ENCODE measurements around the gene DISP1. TPM values are rescaled to one million over a fixed set of nuclear protein-coding genes. Genes with fewer than 3 reads are reported as not detected.
"Not testable (repeated sequence)": the region's sequence is repeated elsewhere in the genome, so short reads cannot be mapped to it uniquely, and the experiment has no call there.

The DISP1 gene
- total RNA-seq, 1 experiment from 2014 or later, result 6.9 TPM

DNA sequence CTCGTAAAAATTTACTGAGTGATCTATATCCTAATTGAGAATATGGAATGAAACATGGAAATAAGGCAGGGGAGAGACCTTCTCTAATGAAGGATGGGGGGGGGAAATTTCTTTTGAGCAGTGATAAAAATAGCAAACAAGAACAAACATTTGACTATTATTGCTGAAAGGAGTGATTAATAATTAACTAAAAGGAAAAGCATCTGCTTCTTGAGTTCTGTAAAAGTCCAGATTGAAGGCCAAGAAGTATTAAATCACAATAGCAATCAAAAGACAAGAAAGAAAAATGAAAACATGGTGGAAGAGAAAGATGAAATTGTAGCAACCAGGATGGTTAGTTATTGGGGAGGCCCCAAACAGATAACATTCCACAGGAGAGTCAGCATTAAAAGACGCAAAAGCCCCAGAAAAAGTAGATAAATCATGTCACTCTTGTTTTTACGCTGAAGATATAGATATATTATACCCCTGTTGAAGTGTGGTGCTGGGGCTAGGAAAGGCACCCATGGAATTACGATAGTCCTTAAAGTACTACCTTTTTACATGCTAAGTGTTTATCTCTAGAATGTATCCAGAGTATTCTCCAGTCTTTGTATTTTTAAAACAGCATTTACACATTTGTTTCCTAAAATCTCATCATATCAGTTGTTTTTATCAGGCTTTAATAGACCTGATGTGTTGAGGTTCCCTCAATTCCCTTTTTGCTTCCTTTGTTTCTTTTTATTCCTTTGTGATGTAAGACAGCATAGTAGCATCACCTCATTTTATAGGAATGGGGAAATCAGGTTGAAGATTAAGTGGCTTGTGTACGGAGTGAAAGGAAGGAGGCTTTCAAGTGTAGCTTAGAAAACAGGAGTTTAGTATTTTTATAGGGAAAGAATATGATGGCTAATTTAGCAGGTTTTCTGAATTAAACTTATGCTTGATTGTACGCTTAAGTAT lies 28.9 kb downstream of the DISP1 start:
- H3F3A ChIP-seq (ENCODE audit: insufficient read depth, low read depth), result no peaks in the 10 kb centered on the region
- no peaks in the 10 kb centered on the region for H3K36me3 ChIP-seq (ENCODE audit: low read depth)
- intact Hi-C loops (cut with micrococcal nuclease; ENCODE audit: unreplicated experiment), result no loop called here
- H3K9me2 ChIP-seq (ENCODE audit: insufficient read depth), result no peaks in the 10 kb centered on the region
- no peak overlapping the region for H2AFZ ChIP-seq
- no peaks in the 10 kb centered on the region for H3K27me3 ChIP-seq (ENCODE audit: insufficient read depth, low read depth)
- H3K27ac ChIP-seq, result no peak overlapping the region
- CTCF ChIA-PET, result no interaction called here
- POLR2A ChIA-PET (ENCODE audit: unreplicated experiment), result no interaction called here
- H3K4me2 ChIP-seq, result no peak overlapping the region
- no peaks in the 10 kb centered on the region for H3K9me3 ChIP-seq (ENCODE audit: insufficient read depth, low read depth)
- H3K4me1 ChIP-seq (replicated peaks; ENCODE audit: insufficient read depth), result no peaks in the 10 kb centered on the region
- H3K79me2 ChIP-seq (ENCODE audit: low read depth), result no peaks in the 10 kb centered on the region
- no TSS peak for BruUV-seq (replicated peaks)
- no peak for DNase-seq
- H4K20me1 ChIP-seq (ENCODE audit: insufficient read depth), result no peaks in the 10 kb centered on the region
- TF ChIP-seq, protein P1, sequence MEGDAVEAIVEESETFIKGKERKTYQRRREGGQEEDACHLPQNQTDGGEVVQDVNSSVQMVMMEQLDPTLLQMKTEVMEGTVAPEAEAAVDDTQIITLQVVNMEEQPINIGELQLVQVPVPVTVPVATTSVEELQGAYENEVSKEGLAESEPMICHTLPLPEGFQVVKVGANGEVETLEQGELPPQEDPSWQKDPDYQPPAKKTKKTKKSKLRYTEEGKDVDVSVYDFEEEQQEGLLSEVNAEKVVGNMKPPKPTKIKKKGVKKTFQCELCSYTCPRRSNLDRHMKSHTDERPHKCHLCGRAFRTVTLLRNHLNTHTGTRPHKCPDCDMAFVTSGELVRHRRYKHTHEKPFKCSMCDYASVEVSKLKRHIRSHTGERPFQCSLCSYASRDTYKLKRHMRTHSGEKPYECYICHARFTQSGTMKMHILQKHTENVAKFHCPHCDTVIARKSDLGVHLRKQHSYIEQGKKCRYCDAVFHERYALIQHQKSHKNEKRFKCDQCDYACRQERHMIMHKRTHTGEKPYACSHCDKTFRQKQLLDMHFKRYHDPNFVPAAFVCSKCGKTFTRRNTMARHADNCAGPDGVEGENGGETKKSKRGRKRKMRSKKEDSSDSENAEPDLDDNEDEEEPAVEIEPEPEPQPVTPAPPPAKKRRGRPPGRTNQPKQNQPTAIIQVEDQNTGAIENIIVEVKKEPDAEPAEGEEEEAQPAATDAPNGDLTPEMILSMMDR (conservative IDR thresholded peaks at IDR 0.05), result no peak
- no peak for TF ChIP-seq EZH2 (IDR thresholded peaks at IDR 0.05; ENCODE audit: low read depth)
- no peak overlapping the region for H3K4me3 ChIP-seq

DNA sequence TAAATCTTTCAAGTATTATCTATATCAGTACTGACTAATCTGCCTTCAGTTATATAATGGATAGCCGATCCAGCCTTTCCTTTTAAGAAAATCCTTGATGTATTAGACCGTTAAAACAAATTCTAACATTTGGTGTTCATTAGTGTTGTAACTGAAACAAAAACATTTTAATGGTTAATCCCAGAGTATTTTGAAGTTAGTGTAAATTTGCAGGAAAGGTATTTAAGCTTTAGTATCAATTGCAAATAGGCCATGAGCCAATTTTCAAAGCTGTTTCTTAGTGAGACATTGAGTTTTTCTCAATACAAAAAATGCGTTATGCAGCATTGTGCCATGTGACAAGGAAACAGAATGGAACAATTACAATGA lies 29.6 kb downstream of the DISP1 start:
- H3K9me3 ChIP-seq (ENCODE audit: insufficient read depth, low read depth), result no peaks in the 10 kb centered on the region
- no peak for DNase-seq
- no peaks in the 10 kb centered on the region for H3K36me3 ChIP-seq (ENCODE audit: low read depth)
- H3K27me3 ChIP-seq (ENCODE audit: insufficient read depth, low read depth), result no peaks in the 10 kb centered on the region
- TF ChIP-seq, protein P1 (conservative IDR thresholded peaks at IDR 0.05), result no peak
- no peak for TF ChIP-seq EZH2 (IDR thresholded peaks at IDR 0.05; ENCODE audit: low read depth)
- H2AFZ ChIP-seq, result no peak overlapping the region
- no peaks in the 10 kb centered on the region for H3K9me2 ChIP-seq (ENCODE audit: insufficient read depth)
- intact Hi-C loops (cut with micrococcal nuclease; ENCODE audit: unreplicated experiment), result no loop called here
- no peaks in the 10 kb centered on the region for H4K20me1 ChIP-seq (ENCODE audit: insufficient read depth)
- H3K79me2 ChIP-seq (ENCODE audit: low read depth), result no peaks in the 10 kb centered on the region
- CTCF ChIA-PET, result no interaction called here
- no peak overlapping the region for H3K4me2 ChIP-seq
- no peak overlapping the region for H3K27ac ChIP-seq
- no peaks in the 10 kb centered on the region for H3K4me1 ChIP-seq (replicated peaks; ENCODE audit: insufficient read depth)
- H3K4me3 ChIP-seq, result no peak overlapping the region
- no TSS peak for BruUV-seq (replicated peaks)
- POLR2A ChIA-PET (ENCODE audit: unreplicated experiment), result no interaction called here
- H3F3A ChIP-seq (ENCODE audit: insufficient read depth, low read depth), result no peaks in the 10 kb centered on the region

DNA sequence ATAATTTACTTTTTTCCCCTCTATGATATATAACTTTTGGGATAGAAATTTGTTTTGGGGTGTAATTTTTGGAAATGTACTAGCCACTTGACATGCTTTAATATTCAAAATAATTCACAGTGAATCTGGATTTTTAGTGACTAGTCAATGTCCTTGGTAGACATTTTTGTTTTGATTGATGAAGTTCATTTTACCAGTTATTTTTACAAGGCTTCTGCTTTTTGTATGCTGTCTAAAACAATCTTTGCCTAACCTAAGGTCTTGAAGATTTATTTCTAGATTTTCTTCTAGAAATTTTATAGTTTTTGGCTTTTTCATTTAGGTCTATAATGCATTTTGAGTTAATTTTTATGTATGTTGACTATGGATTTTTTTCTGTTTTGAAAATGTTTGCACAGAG lies 30.9 kb downstream of the DISP1 start:
- H3K9me3 ChIP-seq (ENCODE audit: insufficient read depth, low read depth), result no peaks in the 10 kb centered on the region
- intact Hi-C loops (cut with micrococcal nuclease; ENCODE audit: unreplicated experiment), result no loop called here
- POLR2A ChIA-PET (ENCODE audit: unreplicated experiment), result no interaction called here
- no peak for DNase-seq
- no TSS peak for BruUV-seq (replicated peaks)
- no peaks in the 10 kb centered on the region for H3K36me3 ChIP-seq (ENCODE audit: low read depth)
- H3K27ac ChIP-seq, result no peak overlapping the region
- no peaks in the 10 kb centered on the region for H3K4me1 ChIP-seq (replicated peaks; ENCODE audit: insufficient read depth)
- H2AFZ ChIP-seq, result no peak overlapping the region
- no peaks in the 10 kb centered on the region for H3K79me2 ChIP-seq (ENCODE audit: low read depth)
- H3K4me3 ChIP-seq, result no peak overlapping the region
- H3K27me3 ChIP-seq (ENCODE audit: insufficient read depth, low read depth), result no peaks in the 10 kb centered on the region
- CTCF ChIA-PET, result no interaction called here
- TF ChIP-seq, protein P1 (conservative IDR thresholded peaks at IDR 0.05), result no peak
- H3K9me2 ChIP-seq (ENCODE audit: insufficient read depth), result no peaks in the 10 kb centered on the region
- H3F3A ChIP-seq (ENCODE audit: insufficient read depth, low read depth), result no peaks in the 10 kb centered on the region
- no peak overlapping the region for H3K4me2 ChIP-seq
- no peaks in the 10 kb centered on the region for H4K20me1 ChIP-seq (ENCODE audit: insufficient read depth)

DNA sequence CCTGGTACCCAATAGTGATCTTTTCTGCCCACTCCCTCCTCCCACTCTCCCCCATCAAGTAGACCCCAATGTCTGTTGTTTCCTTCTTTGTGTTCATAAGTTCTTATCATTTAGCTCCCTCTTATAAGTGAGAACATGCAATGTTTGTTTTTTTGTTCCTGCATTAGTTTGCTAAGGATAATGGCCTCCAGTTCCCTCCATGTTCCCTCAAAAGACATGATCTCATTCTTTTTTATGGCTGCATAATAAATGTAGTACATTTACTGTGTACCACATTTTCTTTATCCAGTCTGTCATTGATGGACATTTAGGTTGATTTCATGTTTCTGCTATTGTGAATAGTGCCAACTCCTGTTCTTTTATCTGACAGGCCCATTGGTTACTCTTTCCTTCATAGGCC lies 35.7 kb downstream of the DISP1 start:
- BruUV-seq (replicated peaks); CTCF ChIA-PET; H3K9me2 ChIP-seq (ENCODE audit: insufficient read depth); H3F3A ChIP-seq (ENCODE audit: insufficient read depth, low read depth); H3K36me3 ChIP-seq (ENCODE audit: low read depth); H3K9me3 ChIP-seq (ENCODE audit: insufficient read depth, low read depth); H2AFZ ChIP-seq; H3K79me2 ChIP-seq (ENCODE audit: low read depth); H3K4me1 ChIP-seq (replicated peaks; ENCODE audit: insufficient read depth); H3K27me3 ChIP-seq (ENCODE audit: insufficient read depth, low read depth); H3K4me3 ChIP-seq; DNase-seq; H3K4me2 ChIP-seq; H4K20me1 ChIP-seq (ENCODE audit: insufficient read depth); intact Hi-C loops (cut with micrococcal nuclease; ENCODE audit: unreplicated experiment); H3K27ac ChIP-seq: not testable (repeated sequence)
- POLR2A ChIA-PET (ENCODE audit: unreplicated experiment), result interaction anchor here (0.6 to 0.8 kb wide), 2 partner anchors 247 to 1907 kb away, joined by 3 to 8 read pairs; no protein-coding TSS in a partner anchor

All from PC-9 (cell line).